CD14-positive monocyte (primary cell): ENCODE data around the gene MRPS27. TPM values are rescaled to one million over a fixed set of nuclear protein-coding genes. Genes with fewer than 3 reads are reported as not detected.

Source experiments
- DNase-seq, 3 donors: peaks; one replicate each; pipeline ENCODE4 v3.0.0-alpha.2; 2011 to 2022
- H2AFZ ChIP-seq: 2 replicates; pipeline ENCODE4 v1.6.0; 2012; ENCODE audit warnings: mild to moderate bottlenecking, low read depth, low read length, inconsistent platforms; ENCODE audit not compliant: insufficient read depth, poor library complexity, severe bottlenecking
- H3K27ac ChIP-seq, 2 donors: 1 replicate in 1 of 2; 2 replicates in 1 of 2; pipeline ENCODE4 v1.5.1; 2012 to 2013; ENCODE audit warnings: low read length in 2 of 2, control low read depth in 1 of 2, inconsistent platforms in 1 of 2, low read depth in 1 of 2, mild to moderate bottlenecking in 1 of 2
- H3K27me3 ChIP-seq, 2 donors: one replicate each; pipeline versions ENCODE4 v1.6.0 to v1.6.1; 2011 to 2013; ENCODE audit warnings: low read length in 2 of 2; ENCODE audit not compliant: control insufficient read depth in 2 of 2, insufficient read depth in 2 of 2
- H3K36me3 ChIP-seq, 2 donors: replicated peaks in 1 of 2; 1 replicate in 1 of 2; 2 replicates in 1 of 2; pipeline versions ENCODE4 v1.5.1 to v1.6.1; 2012 to 2013; ENCODE audit warnings: low read length in 2 of 2, control low read depth in 1 of 2, inconsistent platforms in 1 of 2, mild to moderate bottlenecking in 1 of 2; ENCODE audit not compliant: insufficient read depth in 2 of 2, control insufficient read depth in 1 of 2
- H3K4me1 ChIP-seq, 2 donors: 1 replicate in 1 of 2; 2 replicates in 1 of 2; pipeline versions ENCODE4 v1.5.1 to v1.6.1; 2012 to 2013; ENCODE audit warnings: low read length in 2 of 2, control low read depth in 1 of 2, inconsistent platforms in 1 of 2, mild to moderate bottlenecking in 1 of 2, moderate library complexity in 1 of 2; ENCODE audit not compliant: insufficient read depth in 2 of 2, control insufficient read depth in 1 of 2
- H3K4me2 ChIP-seq: replicated peaks from 2 replicates; pipeline ENCODE3; 2012; ENCODE audit warnings: low read length, moderate library complexity, mild to moderate bottlenecking; ENCODE audit not compliant: poor library complexity, severe bottlenecking; ENCODE audit errors: extremely low read depth
- H3K4me3 ChIP-seq, 3 experiments: fragments of 200-600 bp in 1 of 3; sonication (generic) in 1 of 3; replicated peaks in 1 of 3; 1 replicate in 2 of 3; 2 replicates in 1 of 3; pipeline ENCODE4 v1.5.1; 2011 to 2013; ENCODE audit warnings: low read length in 3 of 3, mild to moderate bottlenecking in 3 of 3, control low read depth in 2 of 3, low read depth in 2 of 3, inconsistent platforms in 1 of 3, moderate library complexity in 1 of 3
- H3K79me2 ChIP-seq: 2 replicates; pipeline ENCODE4 v1.6.0; 2012; ENCODE audit warnings: mild to moderate bottlenecking, control low read depth, inconsistent platforms, low read length, moderate library complexity; ENCODE audit not compliant: insufficient read depth
- H3K9ac ChIP-seq: 2 replicates; pipeline ENCODE4 v1.6.0; 2017; ENCODE audit warnings: low read length, mild to moderate bottlenecking; ENCODE audit not compliant: insufficient read depth, poor library complexity, severe bottlenecking
- H3K9me3 ChIP-seq, 2 donors: replicated peaks in 1 of 2; 1 replicate in 1 of 2; 2 replicates in 1 of 2; pipeline versions ENCODE4 v1.5.1 to v1.6.1; 2012 to 2013; ENCODE audit warnings: low read length in 2 of 2, control low read depth in 1 of 2; ENCODE audit not compliant: control insufficient read depth in 1 of 2, insufficient read depth in 1 of 2
- H4K20me1 ChIP-seq: 2 replicates; pipeline ENCODE4 v1.6.0; 2012; ENCODE audit warnings: mild to moderate bottlenecking, low read length, control low read depth, moderate library complexity; ENCODE audit not compliant: insufficient read depth
- H3K27ac Mint-ChIP-seq, 7 donors: one replicate each; pipeline ENCODE4 v1.8.0; 2020; ENCODE audit warnings: mild to moderate bottlenecking in 7 of 7, mixed read lengths in 7 of 7, moderate library complexity in 6 of 7, inconsistent platforms in 2 of 7
- H3K27me3 Mint-ChIP-seq, 3 donors: one replicate each; pipeline ENCODE4 v1.8.0; 2021 to 2022; ENCODE audit warnings: low read depth in 3 of 3, mild to moderate bottlenecking in 3 of 3, mixed read lengths in 3 of 3, moderate library complexity in 3 of 3, inconsistent platforms in 1 of 3
- H3K36me3 Mint-ChIP-seq, 2 donors: one replicate each; pipeline ENCODE4 v1.8.0; 2020; ENCODE audit warnings: mixed read lengths in 2 of 2, inconsistent platforms in 1 of 2, mild to moderate bottlenecking in 1 of 2
- H3K4me1 Mint-ChIP-seq: one replicate; pipeline ENCODE4 v1.8.0; 2020; ENCODE audit warnings: mild to moderate bottlenecking, mixed read lengths
- H3K4me3 Mint-ChIP-seq, 2 donors: one replicate each; pipeline ENCODE4 v1.8.0; 2020; ENCODE audit warnings: mild to moderate bottlenecking in 2 of 2, mixed read lengths in 2 of 2, moderate library complexity in 1 of 2
- H3K9me3 Mint-ChIP-seq, 7 donors: one replicate each; pipeline ENCODE4 v1.8.0; 2020 to 2022; ENCODE audit warnings: mixed read lengths in 7 of 7, mild to moderate bottlenecking in 6 of 7, moderate library complexity in 6 of 7, inconsistent platforms in 2 of 7
- WGBS: methylation state at CpG from one replicate; pipeline ENCODE4 v1.1.5; 2013; ENCODE audit warnings: missing lambda C conversion rate; ENCODE audit not compliant: insufficient coverage; 5-methylcytosine and 5-hydroxymethylcytosine counted together
- intact Hi-C, 2 donors: fragments of 100-400 bp; cut with micrococcal nuclease; formaldehyde crosslinking; loops; one replicate each; pipeline versions ENCODE4 v1.15.0 to v1.15.1; 2023
- polyA plus RNA-seq, 3 donors: library from polyadenylated mRNA; depleted of rRNA in 1 of 3; unstranded in 2 of 3; stranded (reverse) in 1 of 3; fragments of 300-500 nt in 2 of 3; fragments of >200 nt in 1 of 3; fragmentation: Illumina TruSeq in 2 of 3; gene quantifications; 1 replicate in 2 of 3; 2 replicates in 1 of 3; pipeline ENCODE4 v1.2.3, GENCODE V29; 2012 to 2021
- TF ChIP-seq, protein P1 (sequence below): fragments of 200-600 bp; IDR thresholded peaks from one replicate; pipeline ENCODE4 v1.8.0; 2022; ENCODE audit warnings: antibody characterized with exemption, mild to moderate bottlenecking

Gene MRPS27
- polyA plus RNA-seq, 3 donors: 13.3 to 19.2 (median 15.3) TPM

DNA sequence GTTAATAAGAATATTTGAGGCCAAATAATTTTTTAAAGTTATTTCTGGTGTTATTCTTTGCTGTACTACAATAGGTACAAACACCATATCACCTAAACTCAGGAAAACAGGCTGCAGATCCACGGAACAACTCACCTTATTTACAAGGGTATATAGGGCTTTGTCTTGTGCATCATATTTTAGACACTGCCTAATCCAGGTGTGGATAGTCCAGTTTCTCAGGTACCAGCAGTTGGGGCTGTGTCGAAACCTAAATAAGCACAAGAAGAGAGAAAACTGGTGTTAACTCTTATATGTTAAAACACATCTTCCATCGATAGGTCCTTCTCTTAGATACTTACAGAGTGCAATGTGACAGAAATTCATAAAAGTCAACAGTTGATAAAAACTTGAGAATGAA, 82.2 kb downstream of the MRPS27 start:
- intact Hi-C loops: no loop called here
- H3K4me3 Mint-ChIP-seq: no peak overlapping the region

GRCh38 chr5:72237415-72237814, 82.6 kb downstream of the MRPS27 start:
- Mint-ChIP-seq H3K4me1 (peaks cover 18% of the 10 kb centered on the region), H3K9me3 (no peaks in the 10 kb centered on the region), H3K27ac (no peak overlapping the region), H3K4me3 (no peak overlapping the region), H3K36me3 (peaks cover 38 to 40% of the 10 kb centered on the region in 2 donors), H3K27me3 (no peaks in the 10 kb centered on the region)
- Histone ChIP-seq H3K27ac (no peak overlapping the region), H3K9ac (no peak overlapping the region), H3K36me3 (peaks cover 9 to 25% of the 10 kb centered on the region in 2 donors), H3K4me1 (peaks cover 10 to 20% of the 10 kb centered on the region in 2 donors), H3K4me3 (no peak overlapping the region), H3K27me3 (no peaks in the 10 kb centered on the region), H3K4me2 (no peak overlapping the region), H3K79me2 (no peaks in the 10 kb centered on the region), H4K20me1 (no peaks in the 10 kb centered on the region), H2AFZ (no peak overlapping the region), H3K9me3 (no peaks in the 10 kb centered on the region)
- intact Hi-C loops: no loop called here
- no peak for DNase-seq
- TF ChIP-seq, protein P1, sequence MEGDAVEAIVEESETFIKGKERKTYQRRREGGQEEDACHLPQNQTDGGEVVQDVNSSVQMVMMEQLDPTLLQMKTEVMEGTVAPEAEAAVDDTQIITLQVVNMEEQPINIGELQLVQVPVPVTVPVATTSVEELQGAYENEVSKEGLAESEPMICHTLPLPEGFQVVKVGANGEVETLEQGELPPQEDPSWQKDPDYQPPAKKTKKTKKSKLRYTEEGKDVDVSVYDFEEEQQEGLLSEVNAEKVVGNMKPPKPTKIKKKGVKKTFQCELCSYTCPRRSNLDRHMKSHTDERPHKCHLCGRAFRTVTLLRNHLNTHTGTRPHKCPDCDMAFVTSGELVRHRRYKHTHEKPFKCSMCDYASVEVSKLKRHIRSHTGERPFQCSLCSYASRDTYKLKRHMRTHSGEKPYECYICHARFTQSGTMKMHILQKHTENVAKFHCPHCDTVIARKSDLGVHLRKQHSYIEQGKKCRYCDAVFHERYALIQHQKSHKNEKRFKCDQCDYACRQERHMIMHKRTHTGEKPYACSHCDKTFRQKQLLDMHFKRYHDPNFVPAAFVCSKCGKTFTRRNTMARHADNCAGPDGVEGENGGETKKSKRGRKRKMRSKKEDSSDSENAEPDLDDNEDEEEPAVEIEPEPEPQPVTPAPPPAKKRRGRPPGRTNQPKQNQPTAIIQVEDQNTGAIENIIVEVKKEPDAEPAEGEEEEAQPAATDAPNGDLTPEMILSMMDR: no peak
- WGBS: no CpG with 5 or more reads among the region's 2 CpGs

More for the DNA sequence above, 82.2 kb downstream of the MRPS27 start:
- peaks cover 14% of the 10 kb centered on the region for H3K4me1 Mint-ChIP-seq
- peaks cover 5 to 15% of the 10 kb centered on the region in 2 donors for H3K4me1 ChIP-seq
- H3K9me3 ChIP-seq: no peaks in the 10 kb centered on the region
- no peaks in the 10 kb centered on the region for H4K20me1 ChIP-seq
- H3K36me3 ChIP-seq: peaks cover 9 to 25% of the 10 kb centered on the region in 2 donors
- TF ChIP-seq, protein P1: no peak
- no peak overlapping the region for H3K27ac ChIP-seq
- no peaks in the 10 kb centered on the region for H3K79me2 ChIP-seq
- no peak overlapping the region for H3K4me2 ChIP-seq
- H3K36me3 Mint-ChIP-seq: peaks cover 38% of the 10 kb centered on the region in 2 donors
- H2AFZ ChIP-seq: no peak overlapping the region
- H3K9ac ChIP-seq: no peak overlapping the region
- no peaks in the 10 kb centered on the region for H3K27me3 Mint-ChIP-seq
- no peak for DNase-seq
- H3K27me3 ChIP-seq: no peaks in the 10 kb centered on the region
- H3K27ac Mint-ChIP-seq: no peak overlapping the region
- H3K9me3 Mint-ChIP-seq: no peaks in the 10 kb centered on the region
- no peak overlapping the region for H3K4me3 ChIP-seq
- no CpG with 5 or more reads among the region's 3 CpGs for WGBS
